ENCODE results near the gene ITPK1. TPM values are rescaled to one million over a fixed set of nuclear protein-coding genes. Genes with fewer than 3 reads are reported as not detected.

The ITPK1 gene
- total and polyA plus RNA-seq, 2 experiments from 2014 or later, result 35.9 to 101 TPM

DNA sequence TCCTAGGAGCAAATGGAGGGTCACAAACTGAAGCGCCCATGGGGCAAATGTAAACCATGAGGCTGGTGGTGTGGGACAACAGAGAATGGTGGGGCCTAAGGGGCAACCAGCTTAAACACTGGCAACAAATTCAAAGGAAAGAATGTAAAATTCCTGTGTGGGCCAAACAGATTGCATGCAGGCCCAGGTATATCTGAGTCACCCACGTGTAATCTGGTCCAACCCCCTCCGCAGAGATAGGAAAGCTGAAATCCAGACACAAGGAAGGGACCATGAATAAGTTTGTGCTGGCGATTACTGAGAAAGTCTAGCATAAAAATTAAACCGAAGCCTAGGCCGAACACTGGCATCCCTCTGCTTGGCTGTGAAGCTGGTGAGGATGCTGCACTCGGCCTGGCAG, 71.6 kb downstream of the ITPK1 start:
- H3K27me3 ChIP-seq (ENCODE audit: insufficient read depth), result no peaks in the 10 kb centered on the region
- Mint-ChIP-seq H3K9me3 (no peaks in the 10 kb centered on the region; the same call in 1 of the 3 replicates), H3K4me3 (no peak overlapping the region; the same call in 2 of the 3 replicates), H3K4me1 (peaks cover 87% of the 10 kb centered on the region), H3K27me3 (ENCODE audit: insufficient read depth, low read depth, poor library complexity) (peaks cover 44% of the 10 kb centered on the region), H3K36me3 (ENCODE audit: low read depth) (peaks cover 19% of the 10 kb centered on the region; the same call in 2 of the 3 replicates), H3K27ac (peak overlapping the region; percentile 50; the same call in 1 of the 2 replicates)
- H3K36me3 ChIP-seq (ENCODE audit: insufficient read depth), result peaks cover 3% of the 10 kb centered on the region; the same call in 1 of the 2 replicates
- H3K4me2 ChIP-seq, result 0 out of 2 replicates have a peak overlapping the region, but pooled peaks have one; percentile 40
- H3K4me1 ChIP-seq (ENCODE audit: insufficient read depth), result peaks cover 56% of the 10 kb centered on the region
- no peak overlapping the region for H3K4me3 ChIP-seq
- H3K27ac ChIP-seq (ENCODE audit: low read depth), result no peak overlapping the region
- peaks cover 95% of the 10 kb centered on the region for H3K79me2 ChIP-seq (replicated peaks; ENCODE audit: insufficient read depth)
- ATAC-seq, result no peak
- peaks cover 25% of the 10 kb centered on the region for H4K20me1 ChIP-seq (replicated peaks; ENCODE audit: insufficient read depth)
- no peak overlapping the region for H2AFZ ChIP-seq
- 0 out of 2 replicates have a peak, but pooled peaks cover 4% of the 10 kb centered on the region for H3F3A ChIP-seq (replicated peaks; ENCODE audit: low read depth)
- DNase-seq (ENCODE audit: low spot score), result no peak
- H3K9me2 ChIP-seq (ENCODE audit: insufficient read depth), result no peaks in the 10 kb centered on the region
- TF ChIP-seq EZH2 (IDR thresholded peaks at IDR 0.05; ENCODE audit: low read depth, unreplicated experiment), result no peak
- TF ChIP-seq ZNF331 (CRISPR knock-in tag; IDR thresholded peaks at IDR 0.05; ENCODE audit: low read depth), result no peak
- no peak for TF ChIP-seq JUNB (IDR thresholded peaks at IDR 0.05; ENCODE audit: unreplicated experiment)
- no peak for TF ChIP-seq NANOG (IDR thresholded peaks at IDR 0.05; ENCODE audit: borderline replicate concordance)
- no peak for TF ChIP-seq STAT1 (IDR thresholded peaks at IDR 0.05; ENCODE audit: unreplicated experiment)
- TF ChIP-seq EZH2phosphoT487 (IDR thresholded peaks at IDR 0.05; ENCODE audit: unreplicated experiment), result no peak
- TF ChIP-seq CREB1 (CRISPR knock-in tag; IDR thresholded peaks at IDR 0.05; ENCODE audit: low read depth), result no peak
- TF ChIP-seq, protein P1, sequence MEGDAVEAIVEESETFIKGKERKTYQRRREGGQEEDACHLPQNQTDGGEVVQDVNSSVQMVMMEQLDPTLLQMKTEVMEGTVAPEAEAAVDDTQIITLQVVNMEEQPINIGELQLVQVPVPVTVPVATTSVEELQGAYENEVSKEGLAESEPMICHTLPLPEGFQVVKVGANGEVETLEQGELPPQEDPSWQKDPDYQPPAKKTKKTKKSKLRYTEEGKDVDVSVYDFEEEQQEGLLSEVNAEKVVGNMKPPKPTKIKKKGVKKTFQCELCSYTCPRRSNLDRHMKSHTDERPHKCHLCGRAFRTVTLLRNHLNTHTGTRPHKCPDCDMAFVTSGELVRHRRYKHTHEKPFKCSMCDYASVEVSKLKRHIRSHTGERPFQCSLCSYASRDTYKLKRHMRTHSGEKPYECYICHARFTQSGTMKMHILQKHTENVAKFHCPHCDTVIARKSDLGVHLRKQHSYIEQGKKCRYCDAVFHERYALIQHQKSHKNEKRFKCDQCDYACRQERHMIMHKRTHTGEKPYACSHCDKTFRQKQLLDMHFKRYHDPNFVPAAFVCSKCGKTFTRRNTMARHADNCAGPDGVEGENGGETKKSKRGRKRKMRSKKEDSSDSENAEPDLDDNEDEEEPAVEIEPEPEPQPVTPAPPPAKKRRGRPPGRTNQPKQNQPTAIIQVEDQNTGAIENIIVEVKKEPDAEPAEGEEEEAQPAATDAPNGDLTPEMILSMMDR (conservative IDR thresholded peaks at IDR 0.05; ENCODE audit: low read depth in 2 of 2), result no peak
- TF ChIP-seq, protein P2, sequence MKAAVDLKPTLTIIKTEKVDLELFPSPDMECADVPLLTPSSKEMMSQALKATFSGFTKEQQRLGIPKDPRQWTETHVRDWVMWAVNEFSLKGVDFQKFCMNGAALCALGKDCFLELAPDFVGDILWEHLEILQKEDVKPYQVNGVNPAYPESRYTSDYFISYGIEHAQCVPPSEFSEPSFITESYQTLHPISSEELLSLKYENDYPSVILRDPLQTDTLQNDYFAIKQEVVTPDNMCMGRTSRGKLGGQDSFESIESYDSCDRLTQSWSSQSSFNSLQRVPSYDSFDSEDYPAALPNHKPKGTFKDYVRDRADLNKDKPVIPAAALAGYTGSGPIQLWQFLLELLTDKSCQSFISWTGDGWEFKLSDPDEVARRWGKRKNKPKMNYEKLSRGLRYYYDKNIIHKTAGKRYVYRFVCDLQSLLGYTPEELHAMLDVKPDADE (IDR thresholded peaks at IDR 0.05), result no peak
- TF ChIP-seq POLR2AphosphoS5 (IDR thresholded peaks at IDR 0.05; ENCODE audit: low read depth), result no peak
- TF ChIP-seq, protein P3, sequence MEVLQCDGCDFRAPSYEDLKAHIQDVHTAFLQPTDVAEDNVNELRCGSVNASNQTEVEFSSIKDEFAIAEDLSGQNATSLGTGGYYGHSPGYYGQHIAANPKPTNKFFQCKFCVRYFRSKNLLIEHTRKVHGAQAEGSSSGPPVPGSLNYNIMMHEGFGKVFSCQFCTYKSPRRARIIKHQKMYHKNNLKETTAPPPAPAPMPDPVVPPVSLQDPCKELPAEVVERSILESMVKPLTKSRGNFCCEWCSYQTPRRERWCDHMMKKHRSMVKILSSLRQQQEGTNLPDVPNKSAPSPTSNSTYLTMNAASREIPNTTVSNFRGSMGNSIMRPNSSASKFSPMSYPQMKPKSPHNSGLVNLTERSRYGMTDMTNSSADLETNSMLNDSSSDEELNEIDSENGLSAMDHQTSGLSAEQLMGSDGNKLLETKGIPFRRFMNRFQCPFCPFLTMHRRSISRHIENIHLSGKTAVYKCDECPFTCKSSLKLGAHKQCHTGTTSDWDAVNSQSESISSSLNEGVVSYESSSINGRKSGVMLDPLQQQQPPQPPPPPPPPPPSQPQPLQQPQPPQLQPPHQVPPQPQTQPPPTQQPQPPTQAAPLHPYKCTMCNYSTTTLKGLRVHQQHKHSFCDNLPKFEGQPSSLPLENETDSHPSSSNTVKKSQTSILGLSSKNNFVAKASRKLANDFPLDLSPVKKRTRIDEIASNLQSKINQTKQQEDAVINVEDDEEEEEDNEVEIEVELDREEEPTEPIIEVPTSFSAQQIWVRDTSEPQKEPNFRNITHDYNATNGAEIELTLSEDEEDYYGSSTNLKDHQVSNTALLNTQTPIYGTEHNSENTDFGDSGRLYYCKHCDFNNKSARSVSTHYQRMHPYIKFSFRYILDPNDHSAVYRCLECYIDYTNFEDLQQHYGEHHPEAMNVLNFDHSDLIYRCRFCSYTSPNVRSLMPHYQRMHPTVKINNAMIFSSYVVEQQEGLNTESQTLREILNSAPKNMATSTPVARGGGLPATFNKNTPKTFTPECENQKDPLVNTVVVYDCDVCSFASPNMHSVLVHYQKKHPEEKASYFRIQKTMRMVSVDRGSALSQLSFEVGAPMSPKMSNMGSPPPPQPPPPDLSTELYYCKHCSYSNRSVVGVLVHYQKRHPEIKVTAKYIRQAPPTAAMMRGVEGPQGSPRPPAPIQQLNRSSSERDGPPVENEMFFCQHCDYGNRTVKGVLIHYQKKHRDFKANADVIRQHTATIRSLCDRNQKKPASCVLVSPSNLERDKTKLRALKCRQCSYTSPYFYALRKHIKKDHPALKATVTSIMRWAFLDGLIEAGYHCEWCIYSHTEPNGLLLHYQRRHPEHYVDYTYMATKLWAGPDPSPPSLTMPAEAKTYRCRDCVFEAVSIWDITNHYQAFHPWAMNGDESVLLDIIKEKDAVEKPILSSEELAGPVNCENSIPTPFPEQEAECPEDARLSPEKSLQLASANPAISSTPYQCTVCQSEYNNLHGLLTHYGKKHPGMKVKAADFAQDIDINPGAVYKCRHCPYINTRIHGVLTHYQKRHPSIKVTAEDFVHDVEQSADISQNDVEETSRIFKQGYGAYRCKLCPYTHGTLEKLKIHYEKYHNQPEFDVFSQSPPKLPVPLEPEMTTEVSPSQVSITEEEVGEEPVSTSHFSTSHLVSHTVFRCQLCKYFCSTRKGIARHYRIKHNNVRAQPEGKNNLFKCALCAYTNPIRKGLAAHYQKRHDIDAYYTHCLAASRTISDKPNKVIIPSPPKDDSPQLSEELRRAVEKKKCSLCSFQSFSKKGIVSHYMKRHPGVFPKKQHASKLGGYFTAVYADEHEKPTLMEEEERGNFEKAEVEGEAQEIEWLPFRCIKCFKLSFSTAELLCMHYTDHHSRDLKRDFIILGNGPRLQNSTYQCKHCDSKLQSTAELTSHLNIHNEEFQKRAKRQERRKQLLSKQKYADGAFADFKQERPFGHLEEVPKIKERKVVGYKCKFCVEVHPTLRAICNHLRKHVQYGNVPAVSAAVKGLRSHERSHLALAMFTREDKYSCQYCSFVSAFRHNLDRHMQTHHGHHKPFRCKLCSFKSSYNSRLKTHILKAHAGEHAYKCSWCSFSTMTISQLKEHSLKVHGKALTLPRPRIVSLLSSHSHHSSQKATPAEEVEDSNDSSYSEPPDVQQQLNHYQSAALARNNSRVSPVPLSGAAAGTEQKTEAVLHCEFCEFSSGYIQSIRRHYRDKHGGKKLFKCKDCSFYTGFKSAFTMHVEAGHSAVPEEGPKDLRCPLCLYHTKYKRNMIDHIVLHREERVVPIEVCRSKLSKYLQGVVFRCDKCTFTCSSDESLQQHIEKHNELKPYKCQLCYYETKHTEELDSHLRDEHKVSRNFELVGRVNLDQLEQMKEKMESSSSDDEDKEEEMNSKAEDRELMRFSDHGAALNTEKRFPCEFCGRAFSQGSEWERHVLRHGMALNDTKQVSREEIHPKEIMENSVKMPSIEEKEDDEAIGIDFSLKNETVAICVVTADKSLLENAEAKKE (CRISPR knock-in tag; IDR thresholded peaks at IDR 0.05), result no peak
- TF ChIP-seq, protein P4, sequence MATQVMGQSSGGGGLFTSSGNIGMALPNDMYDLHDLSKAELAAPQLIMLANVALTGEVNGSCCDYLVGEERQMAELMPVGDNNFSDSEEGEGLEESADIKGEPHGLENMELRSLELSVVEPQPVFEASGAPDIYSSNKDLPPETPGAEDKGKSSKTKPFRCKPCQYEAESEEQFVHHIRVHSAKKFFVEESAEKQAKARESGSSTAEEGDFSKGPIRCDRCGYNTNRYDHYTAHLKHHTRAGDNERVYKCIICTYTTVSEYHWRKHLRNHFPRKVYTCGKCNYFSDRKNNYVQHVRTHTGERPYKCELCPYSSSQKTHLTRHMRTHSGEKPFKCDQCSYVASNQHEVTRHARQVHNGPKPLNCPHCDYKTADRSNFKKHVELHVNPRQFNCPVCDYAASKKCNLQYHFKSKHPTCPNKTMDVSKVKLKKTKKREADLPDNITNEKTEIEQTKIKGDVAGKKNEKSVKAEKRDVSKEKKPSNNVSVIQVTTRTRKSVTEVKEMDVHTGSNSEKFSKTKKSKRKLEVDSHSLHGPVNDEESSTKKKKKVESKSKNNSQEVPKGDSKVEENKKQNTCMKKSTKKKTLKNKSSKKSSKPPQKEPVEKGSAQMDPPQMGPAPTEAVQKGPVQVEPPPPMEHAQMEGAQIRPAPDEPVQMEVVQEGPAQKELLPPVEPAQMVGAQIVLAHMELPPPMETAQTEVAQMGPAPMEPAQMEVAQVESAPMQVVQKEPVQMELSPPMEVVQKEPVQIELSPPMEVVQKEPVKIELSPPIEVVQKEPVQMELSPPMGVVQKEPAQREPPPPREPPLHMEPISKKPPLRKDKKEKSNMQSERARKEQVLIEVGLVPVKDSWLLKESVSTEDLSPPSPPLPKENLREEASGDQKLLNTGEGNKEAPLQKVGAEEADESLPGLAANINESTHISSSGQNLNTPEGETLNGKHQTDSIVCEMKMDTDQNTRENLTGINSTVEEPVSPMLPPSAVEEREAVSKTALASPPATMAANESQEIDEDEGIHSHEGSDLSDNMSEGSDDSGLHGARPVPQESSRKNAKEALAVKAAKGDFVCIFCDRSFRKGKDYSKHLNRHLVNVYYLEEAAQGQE (IDR thresholded peaks at IDR 0.05; ENCODE audit: unreplicated experiment), result no peak
- TF ChIP-seq ZNF114 (CRISPR knock-in tag; IDR thresholded peaks at IDR 0.05), result no peak

All from GM23338 (cell line).